Activated CD4-positive, alpha-beta T cell treated with anti-CD3 and anti-CD28 coated beads, Interleukin-2, amount 50 U/mL, for 1 hour (primary cell): ENCODE data around the gene DOP1A.
A peak's percentile ranks its signal among the peaks of the same experiment; 100 is the strongest.
"Not testable (repeated sequence)": the region's sequence is repeated elsewhere in the genome, so short reads cannot be mapped to it uniquely, and the experiment has no call there.

ENCODE experiments used
- DNase-seq: peaks from one replicate; pipeline ENCODE4 v3.0.0-alpha.2; 2020

Gene DOP1A

GRCh38 chr6:83160167-83160566, 92.7 kb downstream of the DOP1A start:
- no peak for DNase-seq

GRCh38 chr6:83167726-83168278, 100.3 kb downstream of the DOP1A start:
- no peak for DNase-seq

- DNase-seq = no peak
Measured at GRCh38 chr6:83168556-83168955, 101.1 kb downstream of the DOP1A start.

- no peak for DNase-seq
Measured at GRCh38 chr6:83169106-83169505, 101.6 kb downstream of the DOP1A start.

GRCh38 chr6:83169511-83169910, 102.0 kb downstream of the DOP1A start:
- no peak for DNase-seq

- DNase-seq = no peak
Measured at GRCh38 chr6:83176246-83176645, 108.8 kb downstream of the DOP1A start.

GRCh38 chr6:83180426-83180950, 113.0 kb downstream of the DOP1A start:
- DNase-seq = no peak

GRCh38 chr6:83182114-83182513, 114.6 kb downstream of the DOP1A start:
- DNase-seq = no peak

GRCh38 chr6:83183082-83183828, 115.8 kb downstream of the DOP1A start:
- DNase-seq = no peak

GRCh38 chr6:83185096-83185495, 117.6 kb downstream of the DOP1A start:
- no peak for DNase-seq

- DNase-seq = no peak
Measured at GRCh38 chr6:83188501-83188900, 121.0 kb downstream of the DOP1A start.

- no peak for DNase-seq
Measured at GRCh38 chr6:83190626-83191025, 123.2 kb downstream of the DOP1A start.

- not testable (repeated sequence) for DNase-seq
Measured at GRCh38 chr6:83191974-83192373, 124.5 kb downstream of the DOP1A start.

- no peak for DNase-seq
Measured at GRCh38 chr6:83192456-83192855, 125.0 kb downstream of the DOP1A start.

GRCh38 chr6:83192871-83193746, 125.6 kb downstream of the DOP1A start, which contains the start of the genes PGM3 and RWDD2A:
PGM3 (minus strand) TSS chr6:83193265; CDS start chr6:83191012, 2,253 bp downstream.
RWDD2A (plus strand) TSS chr6:83193357; CDS start chr6:83194452, 1,095 bp downstream.
- DNase-seq = peak; percentile 88

GRCh38 chr6:83193747-83194566, 126.5 kb downstream of the DOP1A start:
- peak; percentile 2 for DNase-seq

GRCh38 chr6:83198486-83199172, 131.2 kb downstream of the DOP1A start:
- DNase-seq = no peak

GRCh38 chr6:83199173-83199862, 131.8 kb downstream of the DOP1A start:
- DNase-seq = no peak

GRCh38 chr6:83199863-83200225, 132.4 kb downstream of the DOP1A start:
- DNase-seq = no peak

GRCh38 chr6:83202031-83202430, 134.6 kb downstream of the DOP1A start:
- DNase-seq = no peak
